HG03108 (cell line): ENCODE measurements around the gene MASP1.

Source experiments
- ATAC-seq: cut with Tn5 transposase; IDR thresholded peaks from one replicate; pipeline ENCODE4 v1.9.1; 2021; ENCODE audit warnings: moderate library complexity; ENCODE audit not compliant: unreplicated experiment

Gene MASP1

DNA sequence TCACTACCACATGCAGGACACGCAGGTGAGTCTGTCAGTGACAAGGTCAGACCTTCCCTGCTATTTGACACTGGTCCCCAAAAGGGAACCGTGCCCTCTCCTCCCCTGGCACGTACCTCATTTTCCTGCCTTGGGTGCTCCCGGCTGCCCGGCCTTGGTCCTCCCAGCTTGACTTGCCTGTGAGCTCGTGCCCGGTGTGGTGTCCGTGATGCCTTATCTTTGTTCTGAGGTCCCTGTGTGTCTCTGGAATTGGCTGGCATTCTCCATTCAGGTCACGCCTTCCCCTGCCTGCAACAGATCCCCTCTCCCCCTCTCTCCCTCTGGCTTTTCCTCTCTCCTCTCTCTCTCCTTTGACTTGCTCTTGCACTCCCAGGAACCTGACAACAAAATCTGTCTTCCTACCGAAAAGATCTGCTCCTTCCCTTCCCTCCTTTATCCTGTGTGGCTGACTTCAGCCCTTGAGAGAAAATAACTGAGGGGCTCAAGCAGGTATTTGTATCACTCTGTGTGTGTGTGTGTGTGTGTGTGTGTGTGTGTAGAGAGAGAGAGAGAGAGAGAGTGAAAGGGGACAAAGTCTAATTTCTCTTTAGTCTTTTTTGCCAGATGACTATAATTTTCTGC, at the start of gene MASP1:
MASP1 (minus strand) TSS at position 226 of the 621 bp plus-strand sequence; CDS start at position 121, 105 bp downstream.
- no peak for ATAC-seq

DNA sequence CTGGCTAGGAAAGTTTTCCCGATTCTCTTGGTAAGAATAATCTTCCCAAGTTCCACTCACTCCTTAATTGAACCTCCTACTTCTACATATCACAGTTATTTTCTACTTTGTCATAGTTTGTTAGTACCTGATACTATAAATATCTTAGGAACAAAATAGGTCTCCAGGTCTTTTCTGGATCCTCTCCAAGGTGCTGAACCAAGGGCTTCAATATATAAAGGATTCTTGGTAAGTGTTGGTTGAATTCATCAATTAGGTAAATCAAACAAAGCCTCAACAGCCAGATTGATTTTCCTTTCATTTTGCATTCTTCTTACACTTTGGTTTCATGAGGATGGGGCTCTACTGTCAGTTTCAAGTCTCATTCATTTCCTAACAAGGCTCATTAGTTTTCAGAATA, 49.0 kb upstream of the MASP1 start:
- no peak for ATAC-seq

GRCh38 chr3:187336322-187336721, 44.8 kb upstream of the MASP1 start:
- ATAC-seq: no peak

- ATAC-seq: no peak
These were observed 43.4 kb upstream of the MASP1 start for GRCh38 chr3:187334904-187335303.

DNA sequence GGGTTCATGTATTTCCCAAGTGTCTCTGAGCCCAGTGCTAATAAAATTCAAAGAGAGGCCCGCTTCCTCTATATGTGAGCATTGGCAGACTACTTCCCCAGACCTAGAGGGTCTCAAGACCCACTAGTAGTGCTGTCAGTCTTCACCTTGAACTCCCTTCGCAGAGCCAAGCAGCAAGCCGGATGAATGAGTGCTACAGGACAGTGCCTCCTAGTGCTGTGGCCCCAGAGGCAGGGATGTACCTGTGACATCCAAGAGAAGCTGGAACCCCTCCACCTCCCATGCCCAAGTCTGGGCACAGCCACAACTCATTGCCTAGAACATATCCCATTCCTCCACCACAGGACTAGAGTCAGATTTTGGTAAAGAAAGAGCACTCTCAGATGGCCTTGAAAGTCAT, 37.2 kb upstream of the MASP1 start:
- ATAC-seq: no peak

DNA sequence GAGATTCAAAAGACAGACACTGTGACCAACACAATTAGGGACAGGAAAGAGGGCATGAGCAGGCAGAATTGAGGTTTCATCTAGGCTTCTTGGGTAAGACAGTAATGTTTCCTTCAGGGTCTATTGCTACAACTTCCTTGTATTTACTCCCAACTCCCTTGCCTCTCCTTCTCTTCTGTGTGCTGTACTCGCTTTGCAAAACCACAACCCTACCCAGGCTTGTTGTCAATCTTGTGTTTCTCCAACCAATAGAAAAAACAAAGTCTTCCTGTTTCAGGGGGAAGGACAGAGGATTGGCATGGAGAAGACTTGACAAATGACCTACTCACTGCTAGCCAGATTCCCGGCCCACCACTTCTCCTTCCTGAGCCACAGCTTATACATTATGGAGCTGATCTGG, 36.3 kb upstream of the MASP1 start:
- ATAC-seq: no peak

DNA sequence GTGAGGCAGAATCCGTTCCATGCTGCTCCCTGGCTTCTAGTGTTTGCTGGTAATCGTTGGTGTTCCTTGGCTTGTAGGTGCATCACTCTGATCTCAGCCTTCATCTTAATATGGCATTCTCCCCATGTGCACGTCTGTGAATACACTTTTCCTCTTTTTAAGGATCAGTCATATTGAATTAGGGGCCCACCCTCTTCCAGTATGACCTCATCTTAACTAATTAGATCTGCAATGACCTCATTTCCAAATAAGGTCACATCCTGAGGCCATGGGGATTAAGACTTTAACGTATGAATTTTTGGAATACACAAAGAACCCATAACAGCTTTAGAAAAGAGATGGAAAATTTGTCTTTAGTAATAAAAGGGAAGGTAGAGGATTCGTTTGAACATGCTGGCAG, 34.1 kb upstream of the MASP1 start:
- no peak for ATAC-seq

GRCh38 chr3:187323091-187323490, 31.6 kb upstream of the MASP1 start:
- ATAC-seq: no peak

- no peak for ATAC-seq
These were observed 30.8 kb upstream of the MASP1 start for GRCh38 chr3:187322291-187322690.

DNA sequence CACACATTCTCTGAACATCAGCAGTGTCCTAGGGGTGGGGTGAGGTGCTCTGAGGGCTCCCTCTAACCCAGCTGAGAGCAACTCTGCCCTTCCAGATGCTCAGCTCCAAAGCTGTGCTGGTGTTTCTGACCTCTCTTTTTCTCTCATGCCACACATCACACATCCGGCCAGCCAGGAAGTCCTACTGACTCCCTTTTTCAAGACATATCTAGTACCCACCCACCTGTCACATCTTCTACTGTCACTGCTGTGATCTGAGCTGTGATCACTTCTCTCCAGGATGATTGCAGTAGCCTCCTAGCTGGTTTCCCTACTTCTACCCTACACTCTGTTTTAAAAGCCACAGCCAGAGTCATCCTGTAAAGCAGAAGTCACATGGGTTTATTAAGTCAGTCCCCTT, 30.2 kb upstream of the MASP1 start:
- ATAC-seq: no peak

DNA sequence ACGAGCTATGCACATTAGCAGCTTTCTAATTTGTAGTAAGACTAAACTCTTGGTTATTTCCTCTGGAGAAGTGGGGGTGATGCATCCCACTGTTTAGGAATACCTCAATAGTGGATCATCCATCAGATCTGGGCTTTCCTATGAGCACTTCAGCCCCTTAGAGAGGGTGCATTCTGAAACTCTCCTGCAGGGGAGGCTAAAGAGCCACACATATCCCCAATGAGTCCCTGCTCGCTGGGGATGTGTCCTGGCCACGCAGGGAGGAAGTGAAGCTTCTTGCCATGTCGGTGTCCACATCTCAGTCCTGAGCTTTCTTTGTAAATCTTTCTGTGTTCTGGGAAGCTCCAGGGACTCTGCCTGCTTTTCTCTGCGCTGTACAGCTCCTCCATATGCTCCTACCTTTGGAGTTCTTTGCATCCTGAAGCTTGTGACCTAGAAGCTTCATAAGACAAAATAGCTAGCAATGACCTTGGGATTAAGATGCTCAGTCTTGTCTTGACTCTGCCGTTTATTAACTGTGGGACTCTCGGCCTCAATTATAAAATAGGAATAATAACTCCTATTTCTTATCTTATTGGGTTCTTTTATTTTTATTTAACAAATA, 28.3 kb upstream of the MASP1 start:
- ATAC-seq: peak; percentile 90

GRCh38 chr3:187318819-187319616, 27.5 kb upstream of the MASP1 start:
- no peak for ATAC-seq

- ATAC-seq: no peak
These were observed 24.3 kb upstream of the MASP1 start for GRCh38 chr3:187315872-187316271.

- ATAC-seq: no peak
These were observed 22.6 kb upstream of the MASP1 start for GRCh38 chr3:187314176-187314575.

- no peak for ATAC-seq
These were observed 19.5 kb upstream of the MASP1 start for GRCh38 chr3:187310954-187311470.

- ATAC-seq: no peak
These were observed 18.7 kb upstream of the MASP1 start for GRCh38 chr3:187310226-187310625.

GRCh38 chr3:187305881-187306280, 14.3 kb upstream of the MASP1 start:
- no peak for ATAC-seq

DNA sequence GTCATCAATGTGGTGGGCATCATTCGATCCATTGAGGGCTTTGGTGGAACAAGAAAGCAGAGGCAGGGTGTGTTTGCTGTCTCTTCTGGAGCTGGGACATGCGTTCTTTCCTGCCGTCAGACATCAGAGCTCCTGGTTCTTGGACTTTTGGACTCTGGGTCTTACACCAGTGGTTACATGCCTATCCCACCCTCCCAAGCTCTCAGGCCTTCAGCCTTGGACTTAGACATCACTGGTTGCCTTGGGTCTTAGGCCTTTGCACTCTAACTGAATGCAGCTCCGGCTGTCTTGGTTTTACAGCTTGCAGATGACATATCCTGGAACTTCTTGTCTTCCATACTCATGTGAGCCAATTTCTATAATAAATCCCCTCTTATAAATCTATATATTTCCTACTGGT, 8.1 kb upstream of the MASP1 start:
- ATAC-seq: no peak

DNA sequence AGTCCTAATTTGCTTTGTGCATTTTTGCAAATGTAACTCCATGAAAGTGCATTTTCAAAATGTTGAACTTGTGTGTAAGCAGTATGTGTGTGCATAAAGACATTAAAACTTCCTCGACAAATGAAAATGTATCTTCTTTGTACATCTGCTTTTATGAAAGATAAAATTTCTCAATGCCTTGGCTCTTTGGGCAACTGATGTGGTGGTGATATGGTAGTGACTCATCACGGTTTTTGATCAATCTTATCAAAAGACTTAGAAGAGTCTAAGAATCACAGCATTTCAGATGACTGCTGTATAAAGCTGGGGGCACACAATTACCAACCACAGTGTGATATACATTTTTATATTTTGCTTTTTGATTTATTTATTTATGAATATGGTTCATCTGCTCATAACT, 5.4 kb upstream of the MASP1 start:
- no peak for ATAC-seq

GRCh38 chr3:187296058-187296457, 4.5 kb upstream of the MASP1 start:
- no peak for ATAC-seq

- ATAC-seq: no peak
These were observed 3.9 kb upstream of the MASP1 start for GRCh38 chr3:187295316-187296034.
